Brain microvascular endothelial cell (primary cell): ENCODE measurements around the gene CALHM1.

Source experiments
- DNase-seq: peaks from one replicate; pipeline ENCODE4 v3.0.0-alpha.2; 2020
- H3K27ac ChIP-seq: fragments of 250-450 bp; sonication (Bioruptor Pico); 2 replicates; pipeline ENCODE4 v1.5.1; 2020; ENCODE audit warnings: mild to moderate bottlenecking, moderate library complexity
- H3K27me3 ChIP-seq: fragments of 250-450 bp; sonication (Bioruptor Pico); replicated peaks from 2 replicates; pipeline ENCODE4 v1.5.1; 2020; ENCODE audit warnings: mild to moderate bottlenecking
- H3K36me3 ChIP-seq: fragments of 250-450 bp; sonication (Bioruptor Pico); replicated peaks from 2 replicates; pipeline ENCODE4 v1.5.1; 2020; ENCODE audit warnings: mild to moderate bottlenecking
- H3K4me3 ChIP-seq: 2 replicates; pipeline ENCODE4 v1.5.1; 2011; ENCODE audit warnings: low read depth, mild to moderate bottlenecking, control low read depth, low read length, moderate library complexity
- CTCF ChIP-seq: IDR thresholded peaks from 2 replicates; pipeline ENCODE4 v1.5.1; 2011; ENCODE audit warnings: low read depth, mild to moderate bottlenecking, moderate library complexity, low read length, control low read depth, inconsistent platforms; ENCODE audit errors: missing control alignments
- in situ Hi-C: cut with HindIII; loops from 2 replicates; pipeline ENCODE4 v1.10.0; 2017; ENCODE audit warnings: low sequenced_read_pairs, low pct_ligation_motif_present

CALHM1 gene

DNA sequence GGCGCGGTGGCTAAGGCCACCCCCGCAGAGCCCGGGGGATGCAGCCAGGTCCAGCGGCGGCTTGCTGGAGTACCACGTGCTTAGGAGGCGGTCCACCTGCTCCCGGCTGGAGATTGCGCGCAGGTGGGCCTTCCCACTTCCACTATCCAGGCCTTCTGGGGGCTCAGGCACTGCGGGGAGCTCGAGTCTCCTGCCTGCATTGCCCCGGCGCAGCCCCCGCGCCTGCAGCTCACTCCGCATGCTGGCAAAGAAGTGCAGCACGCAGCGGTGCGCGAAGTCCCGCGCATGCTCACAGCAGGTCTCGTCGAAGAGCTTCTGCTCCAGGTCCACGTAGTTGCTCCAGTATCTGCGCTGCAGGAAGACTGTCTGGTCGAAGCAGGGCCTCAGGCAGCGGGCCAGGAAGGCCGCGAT, 14.6 kb upstream of the CALHM1 start:
- TF ChIP-seq CTCF, result no peak
- no peaks in the 10 kb centered on the region for H3K27me3 ChIP-seq
- no peak overlapping the region for H3K27ac ChIP-seq
- H3K36me3 ChIP-seq, result no peaks in the 10 kb centered on the region
- in situ Hi-C loops, result loop anchor here (10.0 kb wide), 1 partner anchor 58 kb away; no protein-coding TSS in a partner anchor
- no peak overlapping the region for H3K4me3 ChIP-seq
- no peak for DNase-seq

- in situ Hi-C loops, result loop anchor here (10.0 kb wide), 1 partner anchor 57 kb away; no protein-coding TSS in a partner anchor
- DNase-seq, result no peak
- TF ChIP-seq CTCF, result no peak
- no peak overlapping the region for H3K27ac ChIP-seq
- no peaks in the 10 kb centered on the region for H3K36me3 ChIP-seq
- H3K27me3 ChIP-seq, result no peaks in the 10 kb centered on the region
- H3K4me3 ChIP-seq, result no peak overlapping the region
Observed at GRCh38 chr10:103472005-103472404, 13.3 kb upstream of the CALHM1 start.

DNA sequence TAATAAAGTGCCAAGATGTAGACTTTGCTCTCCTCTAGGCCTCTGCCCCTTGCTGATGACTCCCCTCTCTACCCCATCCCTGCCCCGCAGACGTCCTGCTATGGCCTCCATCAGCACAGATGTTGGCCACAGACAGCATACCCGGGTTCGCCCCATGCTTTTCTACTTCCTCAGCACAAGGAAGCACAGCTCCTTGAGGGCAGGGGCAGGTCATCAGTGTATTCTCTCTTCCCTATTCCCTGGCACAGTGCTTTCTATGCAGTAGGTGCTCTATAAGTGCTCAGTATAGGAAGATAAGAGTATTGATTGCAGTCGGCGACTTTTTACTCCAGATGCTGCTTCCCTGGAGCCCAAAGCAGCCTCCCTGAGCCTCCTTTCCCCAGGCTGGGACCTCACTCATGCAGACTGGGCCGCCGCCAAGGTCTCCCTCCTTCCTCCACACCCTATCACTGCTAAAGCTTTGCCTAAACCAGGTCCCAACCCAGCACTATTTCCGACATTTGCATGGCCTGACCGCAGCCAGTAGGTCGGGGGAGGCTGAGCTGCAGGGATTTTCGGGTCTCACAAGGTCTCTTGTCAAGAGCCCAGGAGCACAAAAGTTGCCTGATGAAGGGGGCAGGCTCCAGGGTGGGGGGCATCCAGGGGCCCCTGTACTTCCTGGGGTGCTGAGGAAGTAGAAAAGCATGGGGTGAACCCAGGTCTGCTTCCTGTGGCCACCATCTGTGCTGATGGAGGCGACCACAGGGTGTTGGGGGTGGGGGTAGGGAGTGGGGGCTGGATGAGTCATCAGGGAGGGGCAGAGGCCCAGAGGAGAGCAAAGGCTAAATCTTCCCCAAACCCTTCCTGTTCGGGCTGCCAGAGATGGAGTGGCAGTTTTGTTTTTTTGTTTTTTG, 12.3 kb upstream of the CALHM1 start:
- DNase-seq, result no peak
- no peak overlapping the region for H3K27ac ChIP-seq
- TF ChIP-seq CTCF, result no peak

DNA sequence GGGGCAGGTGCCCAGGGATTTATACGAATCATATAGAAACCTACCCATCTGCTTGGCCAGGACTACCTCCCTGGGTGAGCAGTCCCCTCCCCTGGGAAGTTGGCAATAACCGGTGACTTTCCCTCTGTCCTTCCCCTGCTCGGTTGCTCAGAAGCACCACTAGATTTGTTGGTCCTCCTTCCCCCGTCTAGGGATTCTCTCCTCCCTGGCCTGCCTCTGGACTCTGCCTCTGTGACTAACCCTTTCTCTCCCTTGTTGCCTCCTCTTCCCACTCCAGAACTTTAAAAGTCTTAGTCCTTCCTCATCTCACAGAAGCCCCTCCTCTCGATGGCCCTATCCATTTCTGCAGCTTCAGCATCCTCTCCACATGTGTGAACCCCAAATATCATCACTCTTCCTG, 10.5 kb upstream of the CALHM1 start:
- H3K27me3 ChIP-seq, result peaks cover 3% of the 10 kb centered on the region
- no peaks in the 10 kb centered on the region for H3K36me3 ChIP-seq
- H3K4me3 ChIP-seq, result no peak overlapping the region
- no peak for DNase-seq
- TF ChIP-seq CTCF, result no peak
- H3K27ac ChIP-seq, result no peak overlapping the region
- in situ Hi-C loops, result no loop called here

More for the DNA sequence above, 12.3 kb upstream of the CALHM1 start:
- H3K36me3 ChIP-seq, result no peaks in the 10 kb centered on the region
- in situ Hi-C loops, result loop anchor here (10.0 kb wide), 1 partner anchor 56 kb away; no protein-coding TSS in a partner anchor
- H3K27me3 ChIP-seq, result no peaks in the 10 kb centered on the region
- no peak overlapping the region for H3K4me3 ChIP-seq

GRCh38 chr10:103467406-103467805, 8.7 kb upstream of the CALHM1 start:
- H3K27me3 ChIP-seq, result peaks cover 3% of the 10 kb centered on the region
- in situ Hi-C loops, result no loop called here
- TF ChIP-seq CTCF, result no peak
- no peak overlapping the region for H3K4me3 ChIP-seq
- DNase-seq, result no peak
- H3K27ac ChIP-seq, result no peak overlapping the region
- H3K36me3 ChIP-seq, result no peaks in the 10 kb centered on the region
